Caco-2 (cell line): ENCODE measurements around the gene LGR6. TPM values are rescaled to one million over a fixed set of nuclear protein-coding genes. Genes with fewer than 3 reads are reported as not detected.

ENCODE experiments used
- BruUV-seq: library from RNA; stranded (reverse); fragments of 400-500 nt; replicated peaks from 2 replicates; lab custom pipeline; 2021; lab: Mats Ljungman, UMichigan
- CTCF ChIA-PET: fragments of 300-600 bp; sonication (Branson Sonifier 250); formaldehyde crosslinking; loops from one replicate; lab custom pipeline; 2022; ENCODE audit warnings: antibody characterized with exemption; lab: Charles Lee
- POLR2A ChIA-PET: fragments of 300-600 bp; sonication (Branson Sonifier 250); formaldehyde crosslinking; loops from one replicate; lab custom pipeline; 2022; ENCODE audit warnings: antibody characterized with exemption; lab: Charles Lee
- DNase-seq, 2 experiments: peaks; one replicate each; pipeline versions ENCODE4 v3.0.0 to v3.0.0-alpha.2; 2020 to 2022
- H3K27me3 ChIP-seq: replicated peaks from 2 replicates; pipeline ENCODE4 v1.6.0; 2011; ENCODE audit warnings: low read length; ENCODE audit not compliant: control insufficient read depth, insufficient read depth
- H3K36me3 ChIP-seq: 2 replicates; pipeline ENCODE4 v1.5.1; 2011; ENCODE audit warnings: low read length; ENCODE audit not compliant: control insufficient read depth, insufficient read depth
- H3K4me1 ChIP-seq: fragments of 250-450 bp; sonication (Bioruptor Pico); 2 replicates; pipeline ENCODE4 v1.5.1; 2020; ENCODE audit warnings: mild to moderate bottlenecking
- H3K4me3 ChIP-seq: 2 replicates; pipeline ENCODE4 v1.5.1; 2011; ENCODE audit warnings: low read depth, mild to moderate bottlenecking, control low read depth, low read length
- H3K9me3 ChIP-seq: fragments of 250-450 bp; sonication (Bioruptor Pico); 2 replicates; pipeline ENCODE4 v1.5.1; 2020; ENCODE audit warnings: mild to moderate bottlenecking, moderate library complexity
- H3K27ac Mint-ChIP-seq: one replicate; pipeline ENCODE4 v1.8.0; 2022; ENCODE audit warnings: mixed read lengths; ENCODE audit not compliant: unreplicated experiment
- H3K27me3 Mint-ChIP-seq: one replicate; pipeline ENCODE4 v1.8.0; 2022; ENCODE audit warnings: mixed read lengths; ENCODE audit not compliant: insufficient read depth, unreplicated experiment
- H3K36me3 Mint-ChIP-seq: one replicate; pipeline ENCODE4 v1.8.0; 2022; ENCODE audit warnings: mild to moderate bottlenecking, mixed read lengths; ENCODE audit not compliant: insufficient read depth, unreplicated experiment
- H3K4me1 Mint-ChIP-seq: one replicate; pipeline ENCODE4 v1.8.0; 2022; ENCODE audit warnings: low read depth, mixed read lengths; ENCODE audit not compliant: unreplicated experiment
- H3K4me3 Mint-ChIP-seq: one replicate; pipeline ENCODE4 v1.8.0; 2022; ENCODE audit warnings: mild to moderate bottlenecking, moderate library complexity, mixed read lengths; ENCODE audit not compliant: unreplicated experiment
- H3K9me3 Mint-ChIP-seq: one replicate; pipeline ENCODE4 v1.8.0; 2022; ENCODE audit warnings: mixed read lengths; ENCODE audit not compliant: unreplicated experiment
- CTCF ChIP-seq, 2 experiments: fragments of 200-600 bp in 1 of 2; IDR thresholded peaks; 1 replicate in 1 of 2; 2 replicates in 1 of 2; pipeline versions ENCODE4 v1.5.1 to v1.8.0; 2011 to 2022; ENCODE audit warnings: antibody characterized with exemption in 1 of 2, control low read depth in 1 of 2, inconsistent platforms in 1 of 2, low read depth in 1 of 2, low read length in 1 of 2, mild to moderate bottlenecking in 1 of 2, moderate library complexity in 1 of 2; ENCODE audit not compliant: insufficient read depth in 1 of 2, severe bottlenecking in 1 of 2, unreplicated experiment in 1 of 2
- intact Hi-C: fragments of 100-400 bp; cut with micrococcal nuclease; formaldehyde crosslinking; loops from one replicate; pipeline ENCODE4 v1.10.0; 2022; ENCODE audit not compliant: unreplicated experiment
- total RNA-seq: library from RNA; stranded (reverse); gene quantifications from 2 replicates; pipeline ENCODE4 v1.2.3, GENCODE V29; 2022

LGR6 gene
- total RNA-seq, 1 experiment from 2014 or later, result 0.36 TPM

GRCh38 chr1:202194328-202194648 lies 689 bp downstream of the LGR6 start:
- Histone ChIP-seq H3K9me3 (no peaks in the 10 kb centered on the region), H3K4me1 (peaks cover 18% of the 10 kb centered on the region), H3K4me3 (no peak overlapping the region), H3K36me3 (no peaks in the 10 kb centered on the region), H3K27me3 (no peaks in the 10 kb centered on the region)
- intact Hi-C loops, result no loop called here
- CTCF ChIA-PET, result interaction anchor here (2.4 kb wide), 1 partner anchor 21 kb away, joined by 7 read pairs; no protein-coding TSS in a partner anchor
- no peak for DNase-seq
- TF ChIP-seq CTCF (IDR thresholded peaks at IDR 0.05; ENCODE audit: insufficient read depth in 1 of 2, low read depth in 1 of 2, low read length in 1 of 2, severe bottlenecking in 1 of 2, unreplicated experiment in 1 of 2), result no peak
- H3K36me3 Mint-ChIP-seq, result no peaks in the 10 kb centered on the region
- no peak overlapping the region for H3K4me3 Mint-ChIP-seq
- POLR2A ChIA-PET, result no interaction called here
- no peaks in the 10 kb centered on the region for H3K9me3 Mint-ChIP-seq
- H3K27me3 Mint-ChIP-seq, result no peaks in the 10 kb centered on the region
- peaks cover 19% of the 10 kb centered on the region for H3K4me1 Mint-ChIP-seq
- no TSS peak for BruUV-seq
- no peak overlapping the region for H3K27ac Mint-ChIP-seq

- Histone ChIP-seq H3K9me3 (no peaks in the 10 kb centered on the region), H3K4me3 (no peak overlapping the region), H3K4me1 (peaks cover 4% of the 10 kb centered on the region; the same call in 1 of the 2 replicates), H3K27me3 (no peaks in the 10 kb centered on the region), H3K36me3 (no peaks in the 10 kb centered on the region)
- Mint-ChIP-seq H3K27me3 (no peaks in the 10 kb centered on the region), H3K4me1 (peaks cover 8% of the 10 kb centered on the region), H3K36me3 (no peaks in the 10 kb centered on the region), H3K9me3 (no peaks in the 10 kb centered on the region), H3K27ac (no peak overlapping the region), H3K4me3 (no peak overlapping the region)
- DNase-seq, result no peak
- POLR2A ChIA-PET, result no interaction called here
- CTCF ChIA-PET, result no interaction called here
- intact Hi-C loops, result no loop called here
- BruUV-seq, result no TSS peak
- TF ChIP-seq CTCF (IDR thresholded peaks at IDR 0.05; ENCODE audit: insufficient read depth in 1 of 2, low read depth in 1 of 2, low read length in 1 of 2, severe bottlenecking in 1 of 2, unreplicated experiment in 1 of 2), result no peak
These were observed 4.2 kb downstream of the LGR6 start for GRCh38 chr1:202197653-202198365.

GRCh38 chr1:202198366-202198724 lies 4.7 kb downstream of the LGR6 start:
- Mint-ChIP-seq H3K9me3 (no peaks in the 10 kb centered on the region), H3K27me3 (no peaks in the 10 kb centered on the region), H3K4me3 (no peak overlapping the region), H3K27ac (no peak overlapping the region), H3K4me1 (peaks cover 8% of the 10 kb centered on the region), H3K36me3 (no peaks in the 10 kb centered on the region)
- no peak for TF ChIP-seq CTCF (IDR thresholded peaks at IDR 0.05; ENCODE audit: insufficient read depth in 1 of 2, low read depth in 1 of 2, low read length in 1 of 2, severe bottlenecking in 1 of 2, unreplicated experiment in 1 of 2)
- ChIA-PET CTCF (no interaction called here), POLR2A (no interaction called here)
- no peak for DNase-seq
- intact Hi-C loops, result no loop called here
- peaks cover under 1% of the 10 kb centered on the region; the same call in 1 of the 2 replicates for H3K4me1 ChIP-seq
- H3K9me3 ChIP-seq, result no peaks in the 10 kb centered on the region
- no peaks in the 10 kb centered on the region for H3K36me3 ChIP-seq
- H3K4me3 ChIP-seq, result no peak overlapping the region
- BruUV-seq, result no TSS peak
- H3K27me3 ChIP-seq, result no peaks in the 10 kb centered on the region
